Measurements from ENCODE around the gene BMF. TPM values are rescaled to one million over a fixed set of nuclear protein-coding genes. Genes with fewer than 3 reads are reported as not detected.

The BMF gene
- total RNA-seq, 1 donor from 2014 or later: 2.2 TPM

DNA sequence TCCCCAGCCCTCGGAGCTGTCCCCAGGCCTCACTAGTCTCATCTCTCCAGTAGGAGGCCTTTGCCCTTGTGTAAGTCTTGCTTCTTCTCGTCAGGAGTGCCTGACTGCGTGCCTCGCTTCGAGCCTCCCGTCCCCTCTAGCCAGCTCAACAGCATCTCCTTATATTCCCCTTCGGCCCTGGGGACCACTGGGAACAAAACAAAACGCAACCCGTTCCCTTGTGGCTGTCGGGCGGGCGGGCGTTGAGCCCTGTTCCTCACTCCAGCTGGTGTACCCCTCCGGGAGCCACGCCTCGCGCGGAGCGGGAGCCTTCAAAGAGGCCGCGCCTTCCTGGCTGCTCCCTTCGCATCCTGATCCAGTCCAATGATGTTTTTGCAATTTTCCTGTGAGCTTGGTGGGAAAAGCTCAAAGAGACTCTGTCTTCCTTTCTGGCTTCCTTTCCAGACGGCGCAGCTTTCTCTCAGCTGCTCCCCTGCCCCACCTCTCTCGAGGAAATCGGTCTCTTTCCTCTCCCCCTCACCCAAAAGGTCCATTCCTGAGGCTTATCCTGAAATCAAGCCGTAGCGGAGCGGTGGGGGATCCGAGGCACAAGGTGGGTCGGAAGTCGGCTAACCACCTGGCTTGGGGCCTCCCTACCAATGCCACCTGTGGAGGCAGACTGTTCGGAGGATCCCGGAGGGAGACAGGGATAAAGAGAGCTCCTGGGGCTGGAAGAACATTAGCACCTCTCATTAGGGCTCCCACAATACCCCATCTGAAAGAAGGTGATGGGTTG lies 36.3 kb downstream of the BMF start:
- no peaks in the 10 kb centered on the region for H3K27me3 ChIP-seq
- H3K4me3 ChIP-seq: no peak overlapping the region
- intact Hi-C loops (cut with DNase I): no loop called here

DNA sequence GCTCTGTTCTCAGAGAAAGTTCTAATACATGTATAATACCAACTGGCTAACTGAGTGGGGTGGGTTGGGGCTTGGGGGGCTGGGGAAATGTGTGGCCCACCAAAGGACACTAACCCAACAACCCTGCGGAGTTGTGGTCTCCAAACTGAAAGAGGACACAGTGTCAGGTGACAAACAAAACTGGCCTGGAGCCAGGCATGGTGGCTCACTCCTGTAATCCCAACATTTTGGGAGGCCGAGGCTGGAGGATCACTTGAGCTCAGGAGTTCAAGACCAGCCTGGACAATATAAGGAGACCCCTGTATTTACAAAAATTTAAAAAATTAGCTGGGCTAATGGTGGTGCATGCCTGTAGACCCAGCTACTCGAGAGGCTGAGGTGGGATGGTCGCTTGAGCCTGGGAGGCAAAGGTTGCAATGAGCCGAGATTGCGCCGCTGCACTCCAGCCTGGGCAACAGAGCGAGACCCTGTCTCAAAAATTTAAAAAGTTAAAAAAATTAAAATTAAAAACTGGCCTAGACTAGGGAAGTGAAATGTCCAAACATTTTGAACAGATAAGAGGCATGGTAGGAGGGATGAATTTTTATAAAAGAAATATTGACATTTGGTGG lies 38.0 kb downstream of the BMF start:
- H3K9me3 ChIP-seq: no peaks in the 10 kb centered on the region
- intact Hi-C loops (cut with DNase I): no loop called here
- no peaks in the 10 kb centered on the region for H3K27me3 ChIP-seq
- H3K4me3 ChIP-seq: no peak overlapping the region
- DNase-seq (ENCODE audit: low spot score in 2 of 2): no peak
- H3K4me1 ChIP-seq: peaks cover 7 to 16% of the 10 kb centered on the region in 2 donors
- peak overlapping the region; percentile 75 to 79 for H3K27ac ChIP-seq
- TF ChIP-seq, protein P1, sequence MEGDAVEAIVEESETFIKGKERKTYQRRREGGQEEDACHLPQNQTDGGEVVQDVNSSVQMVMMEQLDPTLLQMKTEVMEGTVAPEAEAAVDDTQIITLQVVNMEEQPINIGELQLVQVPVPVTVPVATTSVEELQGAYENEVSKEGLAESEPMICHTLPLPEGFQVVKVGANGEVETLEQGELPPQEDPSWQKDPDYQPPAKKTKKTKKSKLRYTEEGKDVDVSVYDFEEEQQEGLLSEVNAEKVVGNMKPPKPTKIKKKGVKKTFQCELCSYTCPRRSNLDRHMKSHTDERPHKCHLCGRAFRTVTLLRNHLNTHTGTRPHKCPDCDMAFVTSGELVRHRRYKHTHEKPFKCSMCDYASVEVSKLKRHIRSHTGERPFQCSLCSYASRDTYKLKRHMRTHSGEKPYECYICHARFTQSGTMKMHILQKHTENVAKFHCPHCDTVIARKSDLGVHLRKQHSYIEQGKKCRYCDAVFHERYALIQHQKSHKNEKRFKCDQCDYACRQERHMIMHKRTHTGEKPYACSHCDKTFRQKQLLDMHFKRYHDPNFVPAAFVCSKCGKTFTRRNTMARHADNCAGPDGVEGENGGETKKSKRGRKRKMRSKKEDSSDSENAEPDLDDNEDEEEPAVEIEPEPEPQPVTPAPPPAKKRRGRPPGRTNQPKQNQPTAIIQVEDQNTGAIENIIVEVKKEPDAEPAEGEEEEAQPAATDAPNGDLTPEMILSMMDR (IDR thresholded peaks at IDR 0.05): no peak
- H3K36me3 ChIP-seq: no peaks in the 10 kb centered on the region

More for the DNA sequence above, 36.3 kb downstream of the BMF start:
- Histone ChIP-seq H3K27ac (no peak overlapping the region), H3K9me3 (no peaks in the 10 kb centered on the region), H3K36me3 (no peaks in the 10 kb centered on the region), H3K4me1 (peaks cover 7 to 16% of the 10 kb centered on the region in 2 donors)
- TF ChIP-seq, protein P1 (IDR thresholded peaks at IDR 0.05): no peak
- no peak for DNase-seq (ENCODE audit: low spot score in 2 of 2)

DNA sequence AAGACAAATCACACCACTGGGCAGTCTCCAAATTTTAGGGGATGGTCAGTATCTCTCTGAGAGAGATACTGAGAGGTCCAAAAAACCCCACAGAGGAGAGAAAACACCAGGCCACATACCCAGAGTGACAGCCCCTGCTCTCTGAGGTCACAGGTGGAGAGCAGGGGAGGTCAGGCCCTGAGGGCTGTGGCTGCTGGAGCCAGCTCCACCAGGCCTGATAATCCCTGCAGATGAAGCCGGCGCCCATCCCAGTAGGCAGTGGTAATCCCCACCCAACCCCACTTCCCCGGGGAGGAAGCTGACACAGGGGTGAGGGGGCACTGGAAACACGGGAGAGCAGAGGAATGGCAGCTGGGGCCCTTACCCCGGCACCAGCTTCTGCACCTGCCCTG lies 38.5 kb downstream of the BMF start:
- peak overlapping the region; percentile 75 to 79 for H3K27ac ChIP-seq
- intact Hi-C loops (cut with DNase I): no loop called here
- peaks cover 7 to 16% of the 10 kb centered on the region in 2 donors for H3K4me1 ChIP-seq
- H3K27me3 ChIP-seq: no peaks in the 10 kb centered on the region
- TF ChIP-seq, protein P1 (IDR thresholded peaks at IDR 0.05): no peak
- no peaks in the 10 kb centered on the region for H3K36me3 ChIP-seq
- H3K4me3 ChIP-seq: no peak overlapping the region
- no peaks in the 10 kb centered on the region for H3K9me3 ChIP-seq
- DNase-seq (ENCODE audit: low spot score in 2 of 2): no peak

DNA sequence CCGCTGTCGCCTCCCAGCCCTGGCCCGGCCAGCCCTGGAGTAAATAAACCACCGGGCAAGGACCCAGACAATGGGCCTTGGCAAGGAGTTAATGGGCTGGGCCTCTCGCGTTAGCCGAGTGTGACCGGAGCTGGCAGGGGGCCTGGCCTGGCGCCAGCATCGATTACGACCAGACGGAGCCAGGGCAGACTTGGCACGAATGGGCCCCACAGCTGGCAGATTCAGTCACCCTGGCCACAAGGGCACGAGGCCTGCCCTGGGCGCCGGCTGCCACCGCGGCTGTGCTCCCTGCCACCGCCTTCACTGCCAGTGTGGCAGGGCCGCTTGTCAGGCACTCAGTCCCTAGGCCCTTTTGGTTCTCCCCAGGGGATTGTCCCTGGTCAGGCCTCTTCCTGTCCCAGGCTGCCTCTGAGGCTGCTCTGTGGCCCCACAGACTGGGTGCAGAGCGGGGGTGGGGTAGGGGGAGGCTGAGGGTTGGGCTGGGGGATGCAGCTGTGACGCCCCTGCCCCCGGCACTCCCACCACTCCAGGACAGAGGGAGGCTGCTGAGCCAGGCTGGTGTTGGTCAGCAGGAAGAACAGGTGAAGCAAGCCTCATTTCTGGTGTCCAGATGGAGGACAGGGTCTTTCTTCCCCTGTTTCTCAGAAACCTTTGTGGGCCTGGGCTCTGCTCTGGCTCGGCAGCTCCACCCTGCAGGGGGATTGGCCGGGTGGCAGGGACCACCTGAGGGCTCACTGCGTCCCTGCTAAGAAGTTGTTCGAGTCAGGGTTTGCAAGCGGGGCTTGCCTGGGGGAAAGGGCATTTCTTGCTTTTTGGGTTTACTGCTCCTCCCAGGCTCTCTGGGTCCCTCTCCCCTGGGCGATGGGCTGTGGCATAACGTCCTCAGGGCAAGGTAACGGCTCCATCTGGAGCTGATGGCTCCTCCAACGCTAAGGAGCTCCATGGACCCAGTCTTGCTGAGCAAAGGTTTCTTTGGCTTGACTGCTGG lies 39.2 kb downstream of the BMF start:
- H3K4me1 ChIP-seq: peaks cover 7 to 16% of the 10 kb centered on the region in 2 donors
- H3K27me3 ChIP-seq: no peaks in the 10 kb centered on the region
- H3K36me3 ChIP-seq: no peaks in the 10 kb centered on the region
- TF ChIP-seq, protein P1 (IDR thresholded peaks at IDR 0.05): no peak
- no peaks in the 10 kb centered on the region for H3K9me3 ChIP-seq
- intact Hi-C loops (cut with DNase I): loop anchor here (1.0 to 2.0 kb wide), 3 partner anchors 25 to 39 kb away; partner anchors contain the start of gene BMF
- DNase-seq (ENCODE audit: low spot score in 2 of 2): peak; percentile 65 to 97
- H3K4me3 ChIP-seq: no peak overlapping the region
- H3K27ac ChIP-seq: peak overlapping the region; percentile 75 to 79

DNA sequence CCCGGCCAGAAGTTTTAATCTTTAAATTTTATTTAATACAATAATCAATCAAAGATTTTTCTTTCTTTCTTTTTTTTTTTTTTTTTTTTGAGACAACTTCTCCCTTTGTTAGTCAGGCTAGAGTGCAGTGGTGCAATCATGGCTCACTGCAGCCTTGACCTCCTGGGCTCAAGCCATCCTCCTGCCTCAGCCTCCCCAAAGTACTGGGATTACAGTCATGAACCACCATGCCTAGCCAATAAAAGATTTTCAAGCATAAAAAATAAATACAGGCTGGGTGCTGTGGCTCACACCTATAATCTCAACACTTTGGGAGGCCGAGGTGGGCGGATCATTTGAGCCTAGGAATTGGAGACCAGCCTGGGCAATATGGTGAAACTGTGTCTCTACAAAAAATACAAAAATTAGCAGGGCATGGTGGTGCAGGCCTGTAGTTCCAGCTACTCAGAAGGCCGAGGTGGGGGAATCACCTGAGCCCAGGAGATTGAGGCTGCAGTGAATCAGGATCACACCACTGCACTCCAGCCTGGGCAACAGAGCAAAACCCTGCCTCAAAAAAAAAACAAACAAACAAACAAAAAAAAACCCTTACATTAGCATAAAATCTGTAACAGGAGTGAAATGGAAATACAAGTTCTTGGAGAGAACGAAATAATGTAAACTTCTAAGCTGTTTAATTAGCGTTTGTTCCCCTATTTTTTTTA lies 40.6 kb downstream of the BMF start:
- TF ChIP-seq, protein P1 (IDR thresholded peaks at IDR 0.05): no peak
- H3K4me3 ChIP-seq: no peak overlapping the region
- DNase-seq (ENCODE audit: low spot score in 2 of 2): no peak
- H3K27ac ChIP-seq: no peak overlapping the region
- H3K36me3 ChIP-seq: no peaks in the 10 kb centered on the region
- no peaks in the 10 kb centered on the region for H3K27me3 ChIP-seq
- H3K9me3 ChIP-seq: no peaks in the 10 kb centered on the region
- H3K4me1 ChIP-seq: peaks cover 12 to 27% of the 10 kb centered on the region in 2 donors
- intact Hi-C loops (cut with DNase I): loop anchor here (2.0 kb wide), 1 partner anchor 23 kb away; no protein-coding TSS in a partner anchor
